ENCODE data around the gene ESRRB.
A peak's percentile ranks its signal among the peaks of the same experiment; 100 is the strongest.

ESRRB gene

GRCh38 chr14:76331328-76332011, 44.5 kb upstream of the ESRRB start:
- DNase-seq (ENCODE audit: low read depth): no peak
- TF ChIP-seq CTCF (conservative IDR thresholded peaks at IDR 0.05; ENCODE audit: low read length): no peak
- no peak overlapping the region for H3K4me3 ChIP-seq (ENCODE audit: low read length)

GRCh38 chr14:76333664-76334063, 42.3 kb upstream of the ESRRB start:
- no peak for TF ChIP-seq CTCF (conservative IDR thresholded peaks at IDR 0.05; ENCODE audit: low read length)
- H3K4me3 ChIP-seq (ENCODE audit: low read length): no peak overlapping the region
- no peak for DNase-seq (ENCODE audit: low read depth)

GRCh38 chr14:76334316-76334715, 41.6 kb upstream of the ESRRB start:
- no peak for DNase-seq (ENCODE audit: low read depth)
- no peak for TF ChIP-seq CTCF (conservative IDR thresholded peaks at IDR 0.05; ENCODE audit: low read length)
- H3K4me3 ChIP-seq (ENCODE audit: low read length): no peak overlapping the region

- no peak for TF ChIP-seq CTCF (conservative IDR thresholded peaks at IDR 0.05; ENCODE audit: low read length)
- no peak overlapping the region for H3K4me3 ChIP-seq (ENCODE audit: low read length)
- DNase-seq (ENCODE audit: low read depth): no peak
Observed at GRCh38 chr14:76336876-76337275, 39.1 kb upstream of the ESRRB start.

- DNase-seq (ENCODE audit: low read depth): peak; percentile 3
- H3K4me3 ChIP-seq (ENCODE audit: low read length): peak overlapping the region; percentile 26; the same call in 1 of the 2 replicates
- no peak for TF ChIP-seq CTCF (conservative IDR thresholded peaks at IDR 0.05; ENCODE audit: low read length)
Observed at GRCh38 chr14:76337635-76338545, 38.0 kb upstream of the ESRRB start.

GRCh38 chr14:76339728-76340615, 36.0 kb upstream of the ESRRB start:
- no peak overlapping the region for H3K4me3 ChIP-seq (ENCODE audit: low read length)
- TF ChIP-seq CTCF (conservative IDR thresholded peaks at IDR 0.05; ENCODE audit: low read length): no peak
- no peak for DNase-seq (ENCODE audit: low read depth)

All from AG10803 (cell line).